ENCODE results near the gene LRRC10B.

LRRC10B gene

GRCh38 chr11:61529537-61530225 lies 21.1 kb downstream of the LRRC10B start:
- no peak overlapping the region for H3K27ac ChIP-seq (ENCODE audit: insufficient read depth, low read depth, low read length, poor library complexity, severe bottlenecking)
- WGBS, 2 experiments = 93 to 94% methylated on average over 21 of the region's 21 CpGs
- no peaks in the 10 kb centered on the region for H3K4me1 ChIP-seq (ENCODE audit: control insufficient read depth, insufficient read depth, low read length)
- H3K9me3 ChIP-seq (ENCODE audit: control insufficient read depth, low read length) = no peaks in the 10 kb centered on the region
- no peaks in the 10 kb centered on the region for H3K36me3 ChIP-seq (ENCODE audit: control insufficient read depth, insufficient read depth, low read length)
- H3K27me3 ChIP-seq (ENCODE audit: control insufficient read depth, insufficient read depth, low read length, poor library complexity, severe bottlenecking) = no peaks in the 10 kb centered on the region
- H3K4me3 ChIP-seq (ENCODE audit: insufficient read depth, low read depth, low read length) = no peak overlapping the region

- no peaks in the 10 kb centered on the region for H3K36me3 ChIP-seq (ENCODE audit: control insufficient read depth, insufficient read depth, low read length)
- no peaks in the 10 kb centered on the region for H3K4me1 ChIP-seq (ENCODE audit: control insufficient read depth, insufficient read depth, low read length)
- WGBS, 2 experiments = 83 to 90% methylated on average over 3 of the region's 3 CpGs
- H3K27me3 ChIP-seq (ENCODE audit: control insufficient read depth, insufficient read depth, low read length, poor library complexity, severe bottlenecking) = no peaks in the 10 kb centered on the region
- no peak overlapping the region for H3K4me3 ChIP-seq (ENCODE audit: insufficient read depth, low read depth, low read length)
- H3K27ac ChIP-seq (ENCODE audit: insufficient read depth, low read depth, low read length, poor library complexity, severe bottlenecking) = no peak overlapping the region
- no peaks in the 10 kb centered on the region for H3K9me3 ChIP-seq (ENCODE audit: control insufficient read depth, low read length)
Measured at GRCh38 chr11:61531044-61531443, 22.5 kb downstream of the LRRC10B start.

GRCh38 chr11:61532134-61533038 lies 23.8 kb downstream of the LRRC10B start:
- no peak overlapping the region for H3K4me3 ChIP-seq (ENCODE audit: insufficient read depth, low read depth, low read length)
- WGBS, 2 experiments = 85 to 88% methylated on average over 10 of the region's 10 CpGs
- no peaks in the 10 kb centered on the region for H3K9me3 ChIP-seq (ENCODE audit: control insufficient read depth, low read length)
- no peaks in the 10 kb centered on the region for H3K4me1 ChIP-seq (ENCODE audit: control insufficient read depth, insufficient read depth, low read length)
- no peaks in the 10 kb centered on the region for H3K27me3 ChIP-seq (ENCODE audit: control insufficient read depth, insufficient read depth, low read length, poor library complexity, severe bottlenecking)
- H3K27ac ChIP-seq (ENCODE audit: insufficient read depth, low read depth, low read length, poor library complexity, severe bottlenecking) = no peak overlapping the region
- no peaks in the 10 kb centered on the region for H3K36me3 ChIP-seq (ENCODE audit: control insufficient read depth, insufficient read depth, low read length)

- Histone ChIP-seq H3K4me1 (ENCODE audit: control insufficient read depth, insufficient read depth, low read length) (peaks cover 4% of the 10 kb centered on the region), H3K27me3 (ENCODE audit: control insufficient read depth, insufficient read depth, low read length, poor library complexity, severe bottlenecking) (no peaks in the 10 kb centered on the region), H3K4me3 (ENCODE audit: insufficient read depth, low read depth, low read length) (no peak overlapping the region), H3K36me3 (ENCODE audit: control insufficient read depth, insufficient read depth, low read length) (no peaks in the 10 kb centered on the region), H3K27ac (ENCODE audit: insufficient read depth, low read depth, low read length, poor library complexity, severe bottlenecking) (no peak overlapping the region), H3K9me3 (ENCODE audit: control insufficient read depth, low read length) (no peaks in the 10 kb centered on the region)
- WGBS, 2 experiments = 95% methylated on average over 16 of the region's 16 CpGs
Measured at GRCh38 chr11:61533039-61533375, 24.5 kb downstream of the LRRC10B start.

GRCh38 chr11:61533401-61533800 lies 24.9 kb downstream of the LRRC10B start:
- Histone ChIP-seq H3K36me3 (ENCODE audit: control insufficient read depth, insufficient read depth, low read length) (no peaks in the 10 kb centered on the region), H3K4me1 (ENCODE audit: control insufficient read depth, insufficient read depth, low read length) (peaks cover 8% of the 10 kb centered on the region), H3K9me3 (ENCODE audit: control insufficient read depth, low read length) (no peaks in the 10 kb centered on the region), H3K4me3 (ENCODE audit: insufficient read depth, low read depth, low read length) (no peak overlapping the region), H3K27me3 (ENCODE audit: control insufficient read depth, insufficient read depth, low read length, poor library complexity, severe bottlenecking) (no peaks in the 10 kb centered on the region), H3K27ac (ENCODE audit: insufficient read depth, low read depth, low read length, poor library complexity, severe bottlenecking) (no peak overlapping the region)
- WGBS, 2 experiments = 90 to 94% methylated on average over 8 of the region's 8 CpGs

- Histone ChIP-seq H3K27me3 (ENCODE audit: control insufficient read depth, insufficient read depth, low read length, poor library complexity, severe bottlenecking) (no peaks in the 10 kb centered on the region), H3K4me1 (ENCODE audit: control insufficient read depth, insufficient read depth, low read length) (peaks cover 12% of the 10 kb centered on the region), H3K9me3 (ENCODE audit: control insufficient read depth, low read length) (no peaks in the 10 kb centered on the region), H3K27ac (ENCODE audit: insufficient read depth, low read depth, low read length, poor library complexity, severe bottlenecking) (no peak overlapping the region), H3K36me3 (ENCODE audit: control insufficient read depth, insufficient read depth, low read length) (no peaks in the 10 kb centered on the region), H3K4me3 (ENCODE audit: insufficient read depth, low read depth, low read length) (no peak overlapping the region)
- 88 to 91% methylated on average over 35 to 36 of the region's 36 CpGs for WGBS, 2 experiments
Measured at GRCh38 chr11:61534025-61534932, 25.7 kb downstream of the LRRC10B start.

- no peaks in the 10 kb centered on the region for H3K36me3 ChIP-seq (ENCODE audit: control insufficient read depth, insufficient read depth, low read length)
- no peaks in the 10 kb centered on the region for H3K27me3 ChIP-seq (ENCODE audit: control insufficient read depth, insufficient read depth, low read length, poor library complexity, severe bottlenecking)
- 89 to 91% methylated on average over 32 of the region's 32 CpGs for WGBS, 2 experiments
- peaks cover 21% of the 10 kb centered on the region for H3K4me1 ChIP-seq (ENCODE audit: control insufficient read depth, insufficient read depth, low read length)
- no peaks in the 10 kb centered on the region for H3K9me3 ChIP-seq (ENCODE audit: control insufficient read depth, low read length)
- H3K4me3 ChIP-seq (ENCODE audit: insufficient read depth, low read depth, low read length) = no peak overlapping the region
- H3K27ac ChIP-seq (ENCODE audit: insufficient read depth, low read depth, low read length, poor library complexity, severe bottlenecking) = no peak overlapping the region
Measured at GRCh38 chr11:61534933-61535839, 26.6 kb downstream of the LRRC10B start.

- H3K4me1 ChIP-seq (ENCODE audit: control insufficient read depth, insufficient read depth, low read length) = peaks cover 31% of the 10 kb centered on the region
- no peaks in the 10 kb centered on the region for H3K36me3 ChIP-seq (ENCODE audit: control insufficient read depth, insufficient read depth, low read length)
- 88 to 90% methylated on average over 17 of the region's 17 CpGs for WGBS, 2 experiments
- no peak overlapping the region for H3K4me3 ChIP-seq (ENCODE audit: insufficient read depth, low read depth, low read length)
- H3K9me3 ChIP-seq (ENCODE audit: control insufficient read depth, low read length) = no peaks in the 10 kb centered on the region
- no peak overlapping the region for H3K27ac ChIP-seq (ENCODE audit: insufficient read depth, low read depth, low read length, poor library complexity, severe bottlenecking)
- H3K27me3 ChIP-seq (ENCODE audit: control insufficient read depth, insufficient read depth, low read length, poor library complexity, severe bottlenecking) = no peaks in the 10 kb centered on the region
Measured at GRCh38 chr11:61535998-61536675, 27.6 kb downstream of the LRRC10B start.

- Histone ChIP-seq H3K9me3 (ENCODE audit: control insufficient read depth, low read length) (no peaks in the 10 kb centered on the region), H3K36me3 (ENCODE audit: control insufficient read depth, insufficient read depth, low read length) (no peaks in the 10 kb centered on the region), H3K27ac (ENCODE audit: insufficient read depth, low read depth, low read length, poor library complexity, severe bottlenecking) (no peak overlapping the region), H3K4me1 (ENCODE audit: control insufficient read depth, insufficient read depth, low read length) (peaks cover 35% of the 10 kb centered on the region), H3K27me3 (ENCODE audit: control insufficient read depth, insufficient read depth, low read length, poor library complexity, severe bottlenecking) (no peaks in the 10 kb centered on the region), H3K4me3 (ENCODE audit: insufficient read depth, low read depth, low read length) (no peak overlapping the region)
- WGBS, 2 experiments = 87 to 92% methylated on average over 2 of the region's 2 CpGs
Measured at GRCh38 chr11:61536676-61537270, 28.2 kb downstream of the LRRC10B start.

Measured in ectodermal cell (in vitro differentiated cells).